Smooth muscle cell (in vitro differentiated cells): ENCODE data around the gene GREB1. TPM values are rescaled to one million over a fixed set of nuclear protein-coding genes. Genes with fewer than 3 reads are reported as not detected.

Experiments
- DNase-seq: peaks from one replicate; lab custom pipeline; 2025; ENCODE audit not compliant: unreplicated experiment; lab: John Stamatoyannopoulos, UW
- H2AFZ ChIP-seq: fragments of 200-600 bp; sonication (generic); 2 replicates; pipeline ENCODE4 v1.6.0; 2016; ENCODE audit warnings: antibody characterized with exemption, low read depth, mild to moderate bottlenecking
- H3F3A ChIP-seq: fragments of 200-600 bp; sonication (generic); 2 replicates; pipeline ENCODE4 v1.6.0; 2017; ENCODE audit warnings: antibody characterized with exemption, low read depth
- H3K27ac ChIP-seq: fragments of 200-600 bp; sonication (generic); 2 replicates; pipeline ENCODE4 v1.5.1; 2016; ENCODE audit warnings: low read depth, mild to moderate bottlenecking
- H3K27me3 ChIP-seq: fragments of 200-600 bp; sonication (generic); 2 replicates; pipeline ENCODE4 v1.6.1; 2016; ENCODE audit warnings: low read depth, mild to moderate bottlenecking
- H3K36me3 ChIP-seq: fragments of 200-600 bp; sonication (generic); 2 replicates; pipeline ENCODE4 v1.5.1; 2016; ENCODE audit warnings: low read depth
- H3K4me1 ChIP-seq: fragments of 200-600 bp; sonication (generic); 2 replicates; pipeline ENCODE4 v1.5.1; 2016; ENCODE audit warnings: low read depth
- H3K4me2 ChIP-seq: fragments of 200-600 bp; sonication (generic); 2 replicates; pipeline ENCODE4 v1.6.0; 2016; ENCODE audit warnings: mild to moderate bottlenecking
- H3K4me3 ChIP-seq: fragments of 200-600 bp; sonication (generic); 2 replicates; pipeline ENCODE4 v1.5.1; 2016; ENCODE audit warnings: mild to moderate bottlenecking
- H3K79me2 ChIP-seq: fragments of 200-600 bp; sonication (generic); 2 replicates; pipeline ENCODE4 v1.6.0; 2016; ENCODE audit warnings: low read depth, mild to moderate bottlenecking
- H3K9ac ChIP-seq: fragments of 200-600 bp; sonication (generic); 2 replicates; pipeline ENCODE4 v1.6.0; 2016; ENCODE audit warnings: low read depth
- H3K9me3 ChIP-seq: fragments of 200-600 bp; sonication (generic); replicated peaks from 2 replicates; pipeline ENCODE4 v1.5.1; 2016; ENCODE audit warnings: low read depth
- H4K20me1 ChIP-seq: fragments of 200-600 bp; sonication (generic); 2 replicates; pipeline ENCODE4 v1.6.0; 2016; ENCODE audit warnings: low read depth
- CTCF ChIP-seq: fragments of 200-600 bp; sonication (generic); IDR thresholded peaks from 2 replicates; pipeline ENCODE4 v1.5.1; 2017; ENCODE audit warnings: borderline replicate concordance, mild to moderate bottlenecking, antibody characterized with exemption; ENCODE audit not compliant: insufficient read depth, poor library complexity, severe bottlenecking
- WGBS: methylation state at CpG from one replicate; pipeline ENCODE4 v1.1.7; 2016; ENCODE audit warnings: low lambda C conversion rate; 5-methylcytosine and 5-hydroxymethylcytosine counted together
- polyA plus RNA-seq: library from polyadenylated mRNA; unstranded; fragments of >200 nt; fragmentation: Nextera tagmentation; extraction: Ambion mirVana; gene quantifications from 2 replicates; pipeline ENCODE4 v1.2.1, GENCODE V29; 2016
- total RNA-seq: library from RNA; depleted of rRNA; stranded (reverse); fragments of >200 nt; gene quantifications from 2 replicates; pipeline ENCODE4 v1.2.3, GENCODE V29; 2014

Gene GREB1
- total and polyA plus RNA-seq, 2 experiments from 2014 or later: 1.7 to 4.3 TPM

- Histone ChIP-seq H3K4me2 (no peak overlapping the region), H3K27me3 (no peaks in the 10 kb centered on the region), H2AFZ (no peak overlapping the region), H3K4me1 (peaks cover 29% of the 10 kb centered on the region), H3K9ac (no peak overlapping the region), H3K4me3 (no peak overlapping the region), H3K79me2 (no peaks in the 10 kb centered on the region), H3F3A (no peaks in the 10 kb centered on the region), H3K36me3 (no peaks in the 10 kb centered on the region), H4K20me1 (no peaks in the 10 kb centered on the region), H3K27ac (no peak overlapping the region), H3K9me3 (no peaks in the 10 kb centered on the region)
- 98% methylated on average over 10 of the region's 10 CpGs for WGBS
- DNase-seq: no peak
- TF ChIP-seq CTCF: no peak
Observed at GRCh38 chr2:11516984-11517648, 16.7 kb upstream of the GREB1 start.

GRCh38 chr2:11517906-11518305, 15.9 kb upstream of the GREB1 start:
- Histone ChIP-seq H3K4me1 (peaks cover 25% of the 10 kb centered on the region), H4K20me1 (no peaks in the 10 kb centered on the region), H3K4me2 (no peak overlapping the region), H3K9me3 (no peaks in the 10 kb centered on the region), H3K27me3 (no peaks in the 10 kb centered on the region), H3K4me3 (no peak overlapping the region), H3F3A (no peaks in the 10 kb centered on the region), H3K27ac (no peak overlapping the region), H3K9ac (no peak overlapping the region), H3K36me3 (no peaks in the 10 kb centered on the region), H2AFZ (no peak overlapping the region), H3K79me2 (no peaks in the 10 kb centered on the region)
- DNase-seq: no peak
- 62% methylated on average over 3 of the region's 3 CpGs for WGBS
- TF ChIP-seq CTCF: no peak

GRCh38 chr2:11520092-11520693, 13.7 kb upstream of the GREB1 start:
- no peak overlapping the region for H3K9ac ChIP-seq
- no peak overlapping the region for H3K27ac ChIP-seq
- H3K36me3 ChIP-seq: no peaks in the 10 kb centered on the region
- no peak for TF ChIP-seq CTCF
- no peaks in the 10 kb centered on the region for H3F3A ChIP-seq
- no peak overlapping the region for H3K4me2 ChIP-seq
- peaks cover 13% of the 10 kb centered on the region for H3K4me1 ChIP-seq
- H2AFZ ChIP-seq: no peak overlapping the region
- H3K4me3 ChIP-seq: no peak overlapping the region
- H3K79me2 ChIP-seq: no peaks in the 10 kb centered on the region
- H4K20me1 ChIP-seq: no peaks in the 10 kb centered on the region
- DNase-seq: no peak
- 83% methylated on average over 3 of the region's 3 CpGs for WGBS
- no peaks in the 10 kb centered on the region for H3K27me3 ChIP-seq
- H3K9me3 ChIP-seq: no peaks in the 10 kb centered on the region

GRCh38 chr2:11521775-11522174, 12.1 kb upstream of the GREB1 start:
- TF ChIP-seq CTCF: no peak
- no peak overlapping the region for H3K4me3 ChIP-seq
- no peaks in the 10 kb centered on the region for H4K20me1 ChIP-seq
- no peaks in the 10 kb centered on the region for H3K36me3 ChIP-seq
- H3K4me2 ChIP-seq: peak overlapping the region; percentile 44
- no peaks in the 10 kb centered on the region for H3K79me2 ChIP-seq
- no peak overlapping the region for H2AFZ ChIP-seq
- H3K27me3 ChIP-seq: no peaks in the 10 kb centered on the region
- no peak overlapping the region for H3K9ac ChIP-seq
- no peaks in the 10 kb centered on the region for H3K9me3 ChIP-seq
- H3K4me1 ChIP-seq: no peaks in the 10 kb centered on the region
- no peak overlapping the region for H3K27ac ChIP-seq
- WGBS: 16% methylated on average over 8 of the region's 8 CpGs
- H3F3A ChIP-seq: no peaks in the 10 kb centered on the region
- no peak for DNase-seq
